D721Med (cell line): ENCODE data around the gene GRM2.

ENCODE experiments used
- DNase-seq: peaks from one replicate; pipeline ENCODE4 v3.0.0; 2011; ENCODE audit warnings: low spot score; ENCODE audit not compliant: insufficient read length
- FAIRE-seq: peaks from 2 replicates; lab custom pipeline; 2011; peaks lifted over from hg19 to GRCh38; lab: Jason Lieb, UNC
- TF ChIP-seq, protein P1 (sequence below): IDR thresholded peaks from 2 replicates; pipeline ENCODE4 v1.5.1; 2012; ENCODE audit warnings: mild to moderate bottlenecking, control low read depth; ENCODE audit not compliant: insufficient read depth; ENCODE audit errors: missing control alignments

The GRM2 gene

DNA sequence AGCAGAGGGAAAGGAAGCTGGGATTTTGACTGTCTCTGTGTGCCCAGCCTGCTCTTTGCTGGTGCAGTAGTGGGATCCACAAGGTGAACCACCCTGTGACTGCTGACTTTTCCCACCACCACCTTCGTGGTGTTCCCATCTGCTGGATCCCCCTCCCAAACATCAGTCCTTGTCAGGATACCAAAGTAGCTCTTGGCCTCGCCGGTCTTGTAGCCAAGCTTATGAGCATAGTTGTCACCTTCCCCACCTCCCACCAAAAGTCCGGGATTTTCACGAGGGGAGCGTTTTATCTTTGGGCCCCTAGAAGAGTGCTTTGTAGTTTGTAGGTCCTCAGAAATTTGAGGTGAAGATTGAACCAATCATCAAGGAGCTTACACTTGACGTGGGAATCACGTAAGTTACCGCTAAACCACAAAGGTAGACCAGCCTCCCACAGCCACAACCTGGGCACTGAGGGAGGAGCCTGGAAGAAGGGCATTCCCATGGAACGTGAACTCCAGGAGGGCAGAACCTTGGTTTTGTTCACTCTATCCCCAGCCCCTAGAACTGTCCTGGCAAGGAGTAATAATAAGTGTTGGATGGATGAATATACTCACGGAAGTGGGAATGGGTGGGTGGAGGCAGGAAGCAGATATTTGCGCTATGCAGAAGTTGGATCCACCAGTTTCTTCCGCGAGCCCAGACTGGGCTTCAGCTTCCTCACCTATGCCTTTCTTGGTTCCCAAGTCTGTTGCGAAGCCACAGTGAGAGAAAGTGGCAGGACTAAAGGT is 36.6 kb upstream of the GRM2 start:
- FAIRE-seq (no peak), DNase-seq (no peak)
- TF ChIP-seq, protein P1, sequence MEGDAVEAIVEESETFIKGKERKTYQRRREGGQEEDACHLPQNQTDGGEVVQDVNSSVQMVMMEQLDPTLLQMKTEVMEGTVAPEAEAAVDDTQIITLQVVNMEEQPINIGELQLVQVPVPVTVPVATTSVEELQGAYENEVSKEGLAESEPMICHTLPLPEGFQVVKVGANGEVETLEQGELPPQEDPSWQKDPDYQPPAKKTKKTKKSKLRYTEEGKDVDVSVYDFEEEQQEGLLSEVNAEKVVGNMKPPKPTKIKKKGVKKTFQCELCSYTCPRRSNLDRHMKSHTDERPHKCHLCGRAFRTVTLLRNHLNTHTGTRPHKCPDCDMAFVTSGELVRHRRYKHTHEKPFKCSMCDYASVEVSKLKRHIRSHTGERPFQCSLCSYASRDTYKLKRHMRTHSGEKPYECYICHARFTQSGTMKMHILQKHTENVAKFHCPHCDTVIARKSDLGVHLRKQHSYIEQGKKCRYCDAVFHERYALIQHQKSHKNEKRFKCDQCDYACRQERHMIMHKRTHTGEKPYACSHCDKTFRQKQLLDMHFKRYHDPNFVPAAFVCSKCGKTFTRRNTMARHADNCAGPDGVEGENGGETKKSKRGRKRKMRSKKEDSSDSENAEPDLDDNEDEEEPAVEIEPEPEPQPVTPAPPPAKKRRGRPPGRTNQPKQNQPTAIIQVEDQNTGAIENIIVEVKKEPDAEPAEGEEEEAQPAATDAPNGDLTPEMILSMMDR, result no peak

DNA sequence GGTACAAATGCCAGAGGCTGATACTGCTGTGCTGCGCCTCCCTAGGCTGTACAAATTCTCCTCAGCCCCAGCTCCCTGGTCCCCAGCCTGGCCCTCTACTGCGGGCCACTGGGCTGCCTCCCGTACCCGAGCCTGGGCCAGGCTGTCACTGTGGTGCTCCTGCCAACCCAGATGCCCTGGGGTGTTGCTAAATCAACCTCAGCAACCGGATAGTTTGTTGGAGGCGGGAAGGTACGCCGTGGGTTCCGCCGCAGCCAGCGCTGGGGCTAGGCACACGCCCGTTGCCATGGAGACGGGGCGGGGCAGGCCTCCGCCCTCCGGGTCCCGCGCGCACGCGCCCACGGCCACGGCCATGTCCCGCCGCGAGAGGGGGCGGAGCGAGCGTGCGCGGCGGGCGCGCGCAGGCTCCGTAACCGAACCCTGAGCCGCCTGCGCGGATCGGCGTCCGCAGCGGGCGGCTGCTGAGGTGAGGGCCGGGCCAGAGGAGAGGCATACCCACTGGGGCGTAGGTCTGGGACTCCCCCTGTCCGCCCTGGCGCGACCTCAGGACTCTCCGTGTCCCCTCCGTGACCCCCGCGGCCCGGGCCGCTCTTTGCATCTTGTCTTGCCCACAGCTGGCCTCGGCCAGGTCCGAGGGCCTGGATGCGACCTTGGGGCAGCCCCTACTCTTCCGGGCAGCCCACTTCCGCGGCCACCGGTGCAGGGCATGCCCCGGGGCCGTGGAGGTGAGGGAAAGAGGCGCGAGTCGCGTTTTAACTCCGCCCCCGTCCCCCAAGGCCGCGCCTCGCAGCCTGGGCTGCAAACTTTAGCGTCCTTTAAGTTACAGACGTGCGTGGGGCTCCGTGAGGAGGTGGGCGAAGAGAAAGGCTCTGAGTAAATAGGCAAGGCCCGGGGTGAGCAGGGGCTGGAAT is 35.8 kb upstream of the GRM2 start, which contains the start of gene TEX264:
TEX264 (plus strand) TSS at position 430 of the 911 bp plus-strand sequence. CDS start 3,053 bp downstream, outside the sequence.
- peak; percentile 97 for DNase-seq

DNA sequence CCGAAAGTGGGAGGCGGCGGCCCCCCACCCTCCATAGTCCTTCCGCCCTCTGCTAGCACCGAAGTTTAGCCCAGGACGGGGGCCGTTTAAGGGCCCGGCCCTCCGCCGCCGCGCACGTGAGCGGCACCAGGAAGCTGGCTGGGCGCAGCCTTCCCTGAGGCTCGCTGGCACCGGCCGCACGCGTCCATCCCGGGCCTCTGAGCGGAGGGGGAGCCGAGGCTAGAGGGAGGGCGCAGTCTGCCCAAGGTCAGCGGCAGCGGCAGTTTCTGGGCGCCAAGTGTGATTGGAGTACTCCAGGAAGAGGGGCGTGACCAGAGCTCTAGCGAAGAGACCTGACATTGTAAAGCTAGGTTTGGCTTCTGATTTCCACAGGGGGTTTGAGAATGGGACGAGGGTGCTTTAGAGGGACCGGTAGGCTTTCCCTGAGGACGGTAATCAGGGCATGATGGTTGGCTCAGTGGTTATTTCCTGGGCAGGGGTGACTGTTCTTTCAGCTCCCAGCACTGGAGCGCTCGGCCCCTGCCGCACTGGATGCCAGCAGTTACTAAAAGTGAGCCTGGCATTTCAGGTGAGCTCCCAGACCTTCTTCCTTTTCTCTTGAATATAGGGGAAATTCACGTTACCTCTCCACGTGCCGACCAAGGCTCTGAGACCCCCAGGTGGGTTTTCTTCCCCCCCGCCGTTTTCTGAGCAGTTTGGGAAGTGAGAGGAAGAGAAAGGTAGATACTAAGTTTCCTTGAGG is 35.0 kb upstream of the GRM2 start:
- peak; percentile 76 for DNase-seq
- TF ChIP-seq, protein P1, result no peak
- no peak for FAIRE-seq

More for the DNA sequence above, 35.8 kb upstream of the GRM2 start, which contains the start of gene TEX264:
- no peak for FAIRE-seq
- TF ChIP-seq, protein P1, result no peak

- TF ChIP-seq, protein P1, result no peak
- DNase-seq, result no peak
- FAIRE-seq, result no peak
These were observed 33.6 kb upstream of the GRM2 start for GRCh38 chr3:51673181-51673801.

GRCh38 chr3:51673802-51674654 is 32.8 kb upstream of the GRM2 start:
- no peak for FAIRE-seq
- no peak for DNase-seq
- TF ChIP-seq, protein P1, result no peak
